SK-N-SH (cell line): ENCODE measurements around the gene SERPINI2. TPM values are rescaled to one million over a fixed set of nuclear protein-coding genes. Genes with fewer than 3 reads are reported as not detected.

Source experiments
- CTCF ChIA-PET: fragments of 300-600, 350-600 bp; formaldehyde crosslinking; extraction: SDS; loops from one replicate; lab custom pipeline; 2021; lab: Yijun Ruan, JAX
- POLR2A ChIA-PET: fragments of 350-600 bp; sonication (Branson Sonifier 250); formaldehyde crosslinking; extraction: SDS; loops from one replicate; lab custom pipeline; 2020; ENCODE audit warnings: antibody characterized with exemption, inconsistent platforms; lab: Yijun Ruan, JAX
- DNase-seq: peaks from one replicate; pipeline ENCODE4 v3.0.0; 2012
- H2AFZ ChIP-seq: fragments of 200-600 bp; sonication (generic); 2 replicates; pipeline ENCODE4 v1.8.1; 2016; ENCODE audit warnings: antibody characterized with exemption, mild to moderate bottlenecking, low read depth
- H3F3A ChIP-seq: fragments of 200-600 bp; sonication (generic); replicated peaks from 2 replicates; pipeline ENCODE3; 2016; ENCODE audit warnings: antibody characterized with exemption, mild to moderate bottlenecking; ENCODE audit not compliant: insufficient read depth
- H3K27ac ChIP-seq, 2 experiments: fragments of 200-500 bp in 1 of 2; fragments of 200-600 bp in 1 of 2; sonication (Bioruptor generic) in 1 of 2; sonication (generic), shearing (Covaris generic) in 1 of 2; 2 replicates each; pipeline versions ENCODE4 v1.5.1 to v1.6.1; 2014 to 2016; ENCODE audit warnings: low read depth in 2 of 2, inconsistent platforms in 1 of 2, low read length in 1 of 2, mild to moderate bottlenecking in 1 of 2, mixed read lengths in 1 of 2
- H3K27me3 ChIP-seq: fragments of 200-600 bp; sonication (generic), shearing (Covaris generic); 2 replicates; pipeline ENCODE4 v1.6.1; 2016; ENCODE audit warnings: mixed run types; ENCODE audit not compliant: insufficient read depth
- H3K36me3 ChIP-seq, 2 experiments: fragments of 200-500 bp in 1 of 2; fragments of 200-600 bp in 1 of 2; sonication (Bioruptor generic) in 1 of 2; sonication (generic) in 1 of 2; replicated peaks in 1 of 2; 2 replicates each; pipeline versions ENCODE3 to v1.5.1; 2014 to 2016; ENCODE audit warnings: low read length in 1 of 2, mild to moderate bottlenecking in 1 of 2; ENCODE audit not compliant: insufficient read depth in 2 of 2, control insufficient read depth in 1 of 2
- H3K4me1 ChIP-seq, 2 experiments: fragments of 200-500 bp in 1 of 2; fragments of 200-600 bp in 1 of 2; sonication (Bioruptor generic) in 1 of 2; sonication (generic), shearing (Covaris generic) in 1 of 2; 2 replicates each; pipeline versions ENCODE4 v1.5.1 to v1.6.1; 2014 to 2016; ENCODE audit warnings: low read depth in 1 of 2, low read length in 1 of 2, mixed run types in 1 of 2; ENCODE audit not compliant: insufficient read depth in 2 of 2, control insufficient read depth in 1 of 2
- H3K4me2 ChIP-seq: fragments of 200-600 bp; sonication (generic), shearing (Covaris generic); 2 replicates; pipeline ENCODE4 v1.6.1; 2017; ENCODE audit warnings: mixed run types
- H3K4me3 ChIP-seq, 2 experiments: fragments of 200-500 bp in 1 of 2; fragments of 200-600 bp in 1 of 2; sonication (Bioruptor generic) in 1 of 2; sonication (generic), shearing (Covaris generic) in 1 of 2; 2 replicates each; pipeline versions ENCODE4 v1.5.1 to v1.8.1; 2014 to 2016; ENCODE audit warnings: low read depth in 2 of 2, inconsistent platforms in 1 of 2, low read length in 1 of 2, mild to moderate bottlenecking in 1 of 2, mixed read lengths in 1 of 2, moderate library complexity in 1 of 2
- H3K79me2 ChIP-seq: fragments of 200-600 bp; sonication (generic); 2 replicates; pipeline ENCODE4 v1.8.1; 2017; ENCODE audit warnings: mild to moderate bottlenecking; ENCODE audit not compliant: insufficient read depth
- H3K9ac ChIP-seq: fragments of 200-600 bp; sonication (generic); 2 replicates; pipeline ENCODE4 v1.6.1; 2017; ENCODE audit warnings: mixed run types
- H3K9me2 ChIP-seq: fragments of 200-600 bp; sonication (generic); 2 replicates; pipeline ENCODE4 v1.6.1; 2017; ENCODE audit warnings: mixed run types
- H3K9me3 ChIP-seq: fragments of 200-600 bp; sonication (generic); 2 replicates; pipeline ENCODE4 v1.6.1; 2017; ENCODE audit warnings: mixed run types, mild to moderate bottlenecking, moderate library complexity
- H4K20me1 ChIP-seq: fragments of 200-600 bp; sonication (generic); 2 replicates; pipeline ENCODE4 v1.6.1; 2017; ENCODE audit warnings: mild to moderate bottlenecking, mixed run types; ENCODE audit not compliant: insufficient read depth
- CHD2 ChIP-seq: fragments of 150-350 bp; IDR thresholded peaks from 2 replicates; pipeline ENCODE4 v1.6.1; 2018; ENCODE audit warnings: low read length; ENCODE audit not compliant: partially characterized antibody
- ELF1 ChIP-seq: IDR thresholded peaks from 2 replicates; pipeline ENCODE4 v1.4.0; 2012
- FOXJ3 ChIP-seq: sonication (generic); formaldehyde crosslinking; IDR thresholded peaks from 2 replicates; pipeline ENCODE4 v1.5.1; 2020; ENCODE audit warnings: mild to moderate bottlenecking, missing genetic modification reagents
- NFIC ChIP-seq: IDR thresholded peaks from 2 replicates; pipeline ENCODE4 v1.4.0; 2012; ENCODE audit warnings: borderline replicate concordance
- RAD21 ChIP-seq: IDR thresholded peaks from 2 replicates; pipeline ENCODE4 v1.6.1; 2012; ENCODE audit warnings: mild to moderate bottlenecking, low read length
- SIN3A ChIP-seq: IDR thresholded peaks from 2 replicates; pipeline ENCODE4 v1.6.1; 2012; ENCODE audit warnings: low read depth, mild to moderate bottlenecking, low read length, moderate library complexity, borderline replicate concordance
- TCF12 ChIP-seq: IDR thresholded peaks from 2 replicates; pipeline ENCODE4 v1.4.0; 2012
- WGBS: methylation state at CpG from one replicate; pipeline ENCODE4 v1.1.6; 2017; ENCODE audit warnings: low lambda C conversion rate; 5-methylcytosine and 5-hydroxymethylcytosine counted together
- polyA plus RNA-seq, 3 experiments: library from polyadenylated mRNA; depleted of rRNA; stranded (reverse); fragments of >200 nt; gene quantifications; 2 replicates each; pipeline ENCODE4 v1.2.3, GENCODE V29; 2012
- TF ChIP-seq, protein P1 (sequence below): IDR thresholded peaks from 2 replicates; pipeline ENCODE4 v1.6.1; 2012; ENCODE audit warnings: mild to moderate bottlenecking, low read depth, low read length, moderate library complexity
- TF ChIP-seq, protein P2 (sequence below): IDR thresholded peaks from 2 replicates; pipeline ENCODE4 v1.4.0; 2012; ENCODE audit warnings: low read depth

Gene SERPINI2
- polyA plus RNA-seq, 1 of the 3 experiments (the other 2 are of a cell fraction): not detected

- TF ChIP-seq, protein P1, sequence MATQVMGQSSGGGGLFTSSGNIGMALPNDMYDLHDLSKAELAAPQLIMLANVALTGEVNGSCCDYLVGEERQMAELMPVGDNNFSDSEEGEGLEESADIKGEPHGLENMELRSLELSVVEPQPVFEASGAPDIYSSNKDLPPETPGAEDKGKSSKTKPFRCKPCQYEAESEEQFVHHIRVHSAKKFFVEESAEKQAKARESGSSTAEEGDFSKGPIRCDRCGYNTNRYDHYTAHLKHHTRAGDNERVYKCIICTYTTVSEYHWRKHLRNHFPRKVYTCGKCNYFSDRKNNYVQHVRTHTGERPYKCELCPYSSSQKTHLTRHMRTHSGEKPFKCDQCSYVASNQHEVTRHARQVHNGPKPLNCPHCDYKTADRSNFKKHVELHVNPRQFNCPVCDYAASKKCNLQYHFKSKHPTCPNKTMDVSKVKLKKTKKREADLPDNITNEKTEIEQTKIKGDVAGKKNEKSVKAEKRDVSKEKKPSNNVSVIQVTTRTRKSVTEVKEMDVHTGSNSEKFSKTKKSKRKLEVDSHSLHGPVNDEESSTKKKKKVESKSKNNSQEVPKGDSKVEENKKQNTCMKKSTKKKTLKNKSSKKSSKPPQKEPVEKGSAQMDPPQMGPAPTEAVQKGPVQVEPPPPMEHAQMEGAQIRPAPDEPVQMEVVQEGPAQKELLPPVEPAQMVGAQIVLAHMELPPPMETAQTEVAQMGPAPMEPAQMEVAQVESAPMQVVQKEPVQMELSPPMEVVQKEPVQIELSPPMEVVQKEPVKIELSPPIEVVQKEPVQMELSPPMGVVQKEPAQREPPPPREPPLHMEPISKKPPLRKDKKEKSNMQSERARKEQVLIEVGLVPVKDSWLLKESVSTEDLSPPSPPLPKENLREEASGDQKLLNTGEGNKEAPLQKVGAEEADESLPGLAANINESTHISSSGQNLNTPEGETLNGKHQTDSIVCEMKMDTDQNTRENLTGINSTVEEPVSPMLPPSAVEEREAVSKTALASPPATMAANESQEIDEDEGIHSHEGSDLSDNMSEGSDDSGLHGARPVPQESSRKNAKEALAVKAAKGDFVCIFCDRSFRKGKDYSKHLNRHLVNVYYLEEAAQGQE: no peak
- TF ChIP-seq CHD2: no peak
- no peak for TF ChIP-seq ELF1
- no peak for TF ChIP-seq FOXJ3 (CRISPR knock-in tag)
- TF ChIP-seq, protein P2, sequence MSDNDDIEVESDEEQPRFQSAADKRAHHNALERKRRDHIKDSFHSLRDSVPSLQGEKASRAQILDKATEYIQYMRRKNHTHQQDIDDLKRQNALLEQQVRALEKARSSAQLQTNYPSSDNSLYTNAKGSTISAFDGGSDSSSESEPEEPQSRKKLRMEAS: no peak
- no peak for TF ChIP-seq TCF12
- TF ChIP-seq SIN3A: no peak
These were observed 20.0 kb downstream of the SERPINI2 start (continued) for GRCh38 chr3:167453815-167454214.

DNA sequence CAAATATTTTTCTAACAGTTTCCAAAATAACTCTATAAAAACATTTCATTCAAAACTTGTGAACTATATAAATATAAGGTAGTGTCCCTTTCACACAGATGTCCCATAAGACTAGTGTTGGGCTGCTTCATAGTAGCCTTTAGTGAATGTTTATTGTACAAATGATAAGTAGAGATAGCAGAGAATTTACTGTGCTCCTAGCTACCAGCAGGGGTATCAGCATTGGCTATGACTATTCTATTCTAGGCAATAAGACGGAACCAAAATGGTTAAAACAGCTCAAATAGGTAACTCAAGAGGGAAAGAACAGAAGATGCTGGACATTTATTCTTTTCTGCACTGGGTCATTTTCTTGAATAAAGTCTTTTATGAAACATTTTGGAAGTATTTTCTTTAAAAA is 22.6 kb downstream of the SERPINI2 start:
- no peak overlapping the region for H3K27ac ChIP-seq
- no peaks in the 10 kb centered on the region for H4K20me1 ChIP-seq
- H3K79me2 ChIP-seq: no peaks in the 10 kb centered on the region
- POLR2A ChIA-PET: no interaction called here
- DNase-seq: no peak
- 0% methylated on average over 1 of the region's 1 CpG for WGBS
- no peaks in the 10 kb centered on the region for H3K9me2 ChIP-seq
- H3K4me1 ChIP-seq: no peaks in the 10 kb centered on the region
- H3K36me3 ChIP-seq: no peaks in the 10 kb centered on the region
- TF ChIP-seq, protein P1: no peak
- TF ChIP-seq NFIC (no peak), RAD21 (no peak)
- TF ChIP-seq, all 33 proteins: peak for 0
- H2AFZ ChIP-seq: no peak overlapping the region
- no peaks in the 10 kb centered on the region for H3F3A ChIP-seq
- 0 out of 2 replicates have a peak, but pooled peaks cover 3% of the 10 kb centered on the region for H3K27me3 ChIP-seq
- H3K9ac ChIP-seq: no peak overlapping the region
- H3K9me3 ChIP-seq: no peaks in the 10 kb centered on the region
- no peak overlapping the region for H3K4me3 ChIP-seq
- CTCF ChIA-PET: no interaction called here
- no peak overlapping the region for H3K4me2 ChIP-seq
